Vagina (tissue), 2 donors: ENCODE data around the gene GPR151.

ENCODE experiments used
- POLR2A ChIP-seq, 2 donors: fragments of 450-650 bp; IDR thresholded peaks; one replicate each; pipeline ENCODE4 v1.6.1; 2017; ENCODE audit warnings: antibody characterized with exemption in 2 of 2, mild to moderate bottlenecking in 2 of 2, moderate library complexity in 2 of 2
- POLR2AphosphoS5 ChIP-seq, 2 donors: sonication (generic); formaldehyde crosslinking; IDR thresholded peaks; one replicate each; pipeline ENCODE4 v1.9.0; 2017; ENCODE audit warnings: antibody characterized with exemption in 2 of 2, mild to moderate bottlenecking in 2 of 2, low read depth in 1 of 2; ENCODE audit not compliant: insufficient read depth in 1 of 2
- TF ChIP-seq, protein P1 (sequence below), 3 experiments: fragments of 450-650 bp in 2 of 3; fragments of 200-600 bp in 1 of 3; sonication (generic) in 1 of 3; IDR thresholded peaks; one replicate each; pipeline ENCODE4 v1.5.1; 2017 to 2019; ENCODE audit warnings: antibody characterized with exemption in 3 of 3, mild to moderate bottlenecking in 2 of 3, moderate library complexity in 2 of 3

DNA sequence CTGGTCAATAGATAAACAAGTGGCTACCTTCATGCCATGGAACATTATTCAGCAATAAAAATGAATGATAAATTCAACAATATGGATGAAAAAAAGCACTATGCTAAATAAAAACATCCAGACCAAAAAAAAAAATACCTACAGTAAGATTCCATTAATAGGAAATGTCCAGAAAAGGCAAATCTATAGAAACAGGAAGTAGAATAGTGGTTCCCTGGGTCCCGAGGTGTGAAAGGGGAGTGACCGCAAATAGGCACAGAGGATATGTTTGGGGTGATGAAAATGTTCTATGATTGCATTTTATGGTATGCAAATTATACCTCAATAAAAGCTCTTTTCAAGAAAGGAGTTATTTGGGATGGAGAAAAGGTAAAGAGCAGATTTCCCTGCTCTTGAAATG, 3.6 kb upstream of the GPR151 start:
- TF ChIP-seq, protein P1, sequence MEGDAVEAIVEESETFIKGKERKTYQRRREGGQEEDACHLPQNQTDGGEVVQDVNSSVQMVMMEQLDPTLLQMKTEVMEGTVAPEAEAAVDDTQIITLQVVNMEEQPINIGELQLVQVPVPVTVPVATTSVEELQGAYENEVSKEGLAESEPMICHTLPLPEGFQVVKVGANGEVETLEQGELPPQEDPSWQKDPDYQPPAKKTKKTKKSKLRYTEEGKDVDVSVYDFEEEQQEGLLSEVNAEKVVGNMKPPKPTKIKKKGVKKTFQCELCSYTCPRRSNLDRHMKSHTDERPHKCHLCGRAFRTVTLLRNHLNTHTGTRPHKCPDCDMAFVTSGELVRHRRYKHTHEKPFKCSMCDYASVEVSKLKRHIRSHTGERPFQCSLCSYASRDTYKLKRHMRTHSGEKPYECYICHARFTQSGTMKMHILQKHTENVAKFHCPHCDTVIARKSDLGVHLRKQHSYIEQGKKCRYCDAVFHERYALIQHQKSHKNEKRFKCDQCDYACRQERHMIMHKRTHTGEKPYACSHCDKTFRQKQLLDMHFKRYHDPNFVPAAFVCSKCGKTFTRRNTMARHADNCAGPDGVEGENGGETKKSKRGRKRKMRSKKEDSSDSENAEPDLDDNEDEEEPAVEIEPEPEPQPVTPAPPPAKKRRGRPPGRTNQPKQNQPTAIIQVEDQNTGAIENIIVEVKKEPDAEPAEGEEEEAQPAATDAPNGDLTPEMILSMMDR (IDR thresholded peaks at IDR 0.05): no peak
- TF ChIP-seq POLR2AphosphoS5 (IDR thresholded peaks at IDR 0.05; ENCODE audit: insufficient read depth in 1 of 2, low read depth in 1 of 2) (no peak), POLR2A (IDR thresholded peaks at IDR 0.05) (no peak)
